ENCODE results near the gene C1QTNF5.

The C1QTNF5 gene

DNA sequence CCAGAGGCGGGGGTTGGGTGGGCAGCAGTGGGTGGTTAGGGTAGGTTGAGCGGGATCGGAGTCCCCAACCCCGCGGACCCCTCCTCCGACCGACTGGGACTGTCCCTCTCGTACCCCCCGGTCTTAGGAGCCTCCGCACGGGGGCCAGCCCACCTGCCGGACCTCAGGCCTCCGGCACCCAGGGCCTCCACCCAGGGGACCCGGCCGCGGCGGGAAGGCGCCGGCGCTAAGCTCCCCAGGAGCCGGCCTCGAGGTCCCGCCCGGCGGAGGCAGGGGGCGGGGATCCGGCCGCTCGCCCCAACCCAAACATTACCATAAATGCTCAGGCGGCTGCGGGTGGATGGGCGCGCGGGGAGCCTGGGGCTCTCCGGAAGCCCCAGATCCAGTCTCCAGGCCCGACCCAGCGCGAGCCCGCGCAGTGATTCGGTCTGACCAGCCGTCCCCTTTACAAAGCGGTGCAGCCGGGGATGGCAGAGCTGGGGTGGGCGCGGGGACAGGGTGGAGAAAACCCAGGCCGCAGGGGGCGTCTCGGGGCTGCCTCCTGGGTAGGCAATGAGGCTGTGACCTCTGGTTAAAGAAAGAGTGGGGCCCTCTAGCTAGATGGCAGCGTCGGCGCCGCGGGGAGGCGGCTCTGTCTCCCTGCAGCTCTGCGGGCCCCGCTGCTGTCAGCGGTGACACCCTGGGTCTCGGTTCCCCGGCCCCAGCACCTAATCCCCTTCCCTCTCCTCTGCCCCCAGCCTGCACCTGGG is 19.7 kb downstream of the C1QTNF5 start:
- H3K27ac ChIP-seq, result no peak overlapping the region
- no peak for TF ChIP-seq ZFX (IDR thresholded peaks at IDR 0.05)

DNA sequence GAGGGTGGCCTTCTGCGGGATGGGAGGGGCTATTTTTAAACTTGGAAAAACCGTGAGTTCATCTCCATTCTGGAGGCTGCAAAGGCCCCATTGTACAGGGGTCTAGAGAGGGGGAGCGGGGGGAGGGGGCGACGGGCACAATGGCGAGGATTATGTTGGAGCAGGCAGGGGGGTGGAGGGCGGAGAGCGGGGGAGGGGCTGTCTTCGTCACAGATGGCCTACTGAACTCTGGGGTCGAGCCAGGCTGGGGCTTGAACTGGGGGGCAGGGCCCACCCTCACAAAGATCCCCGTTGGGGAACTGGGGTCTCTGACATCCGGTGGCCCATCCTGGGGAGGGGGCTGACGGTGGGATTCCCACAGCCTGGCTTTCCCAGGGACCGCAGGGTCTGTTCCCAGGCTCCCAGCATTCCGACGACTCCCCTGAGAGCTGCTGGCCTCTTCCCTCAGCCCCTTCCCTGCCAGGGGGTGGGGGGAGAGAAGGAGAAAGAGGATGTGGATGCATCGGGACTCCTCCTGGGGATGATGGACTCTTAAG is 20.4 kb downstream of the C1QTNF5 start:
- TF ChIP-seq, protein P1, sequence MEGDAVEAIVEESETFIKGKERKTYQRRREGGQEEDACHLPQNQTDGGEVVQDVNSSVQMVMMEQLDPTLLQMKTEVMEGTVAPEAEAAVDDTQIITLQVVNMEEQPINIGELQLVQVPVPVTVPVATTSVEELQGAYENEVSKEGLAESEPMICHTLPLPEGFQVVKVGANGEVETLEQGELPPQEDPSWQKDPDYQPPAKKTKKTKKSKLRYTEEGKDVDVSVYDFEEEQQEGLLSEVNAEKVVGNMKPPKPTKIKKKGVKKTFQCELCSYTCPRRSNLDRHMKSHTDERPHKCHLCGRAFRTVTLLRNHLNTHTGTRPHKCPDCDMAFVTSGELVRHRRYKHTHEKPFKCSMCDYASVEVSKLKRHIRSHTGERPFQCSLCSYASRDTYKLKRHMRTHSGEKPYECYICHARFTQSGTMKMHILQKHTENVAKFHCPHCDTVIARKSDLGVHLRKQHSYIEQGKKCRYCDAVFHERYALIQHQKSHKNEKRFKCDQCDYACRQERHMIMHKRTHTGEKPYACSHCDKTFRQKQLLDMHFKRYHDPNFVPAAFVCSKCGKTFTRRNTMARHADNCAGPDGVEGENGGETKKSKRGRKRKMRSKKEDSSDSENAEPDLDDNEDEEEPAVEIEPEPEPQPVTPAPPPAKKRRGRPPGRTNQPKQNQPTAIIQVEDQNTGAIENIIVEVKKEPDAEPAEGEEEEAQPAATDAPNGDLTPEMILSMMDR (conservative IDR thresholded peaks at IDR 0.05), result no peak
- TF ChIP-seq ZFX (IDR thresholded peaks at IDR 0.05), result no peak
- no peak overlapping the region for H3K27ac ChIP-seq

DNA sequence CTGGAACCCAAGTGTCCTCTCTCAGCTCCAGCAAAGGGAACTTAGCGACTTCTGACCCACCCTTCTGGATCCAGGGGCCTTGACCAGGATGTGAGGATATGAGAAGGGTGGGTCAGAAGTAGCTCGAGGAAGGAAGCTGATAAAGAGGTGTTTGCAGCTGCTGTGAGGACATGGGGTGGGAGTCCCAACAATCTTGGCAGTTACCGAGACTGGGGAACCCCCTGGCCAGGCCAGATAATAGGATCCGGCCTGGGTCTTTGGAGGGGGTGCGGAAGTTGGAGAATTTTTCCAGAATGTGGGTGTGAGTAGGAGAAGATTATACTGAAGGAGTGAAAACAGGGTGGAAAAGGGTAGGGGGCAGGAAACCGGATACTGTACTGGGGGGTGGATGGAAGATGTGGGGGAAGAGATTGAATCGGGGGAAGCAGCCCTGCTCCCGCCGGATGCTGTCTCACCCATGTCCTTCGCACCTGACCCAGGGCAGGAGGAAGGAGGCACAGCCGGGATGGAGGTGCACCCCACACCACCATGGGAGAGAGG is 20.9 kb downstream of the C1QTNF5 start:
- TF ChIP-seq, protein P1 (conservative IDR thresholded peaks at IDR 0.05), result no peak
- TF ChIP-seq ZFX (IDR thresholded peaks at IDR 0.05), result no peak
- no peak overlapping the region for H3K27ac ChIP-seq

- TF ChIP-seq, protein P1 (conservative IDR thresholded peaks at IDR 0.05), result no peak
- no peak for TF ChIP-seq ZFX (IDR thresholded peaks at IDR 0.05)
- H3K27ac ChIP-seq, result no peak overlapping the region
These were observed 21.5 kb downstream of the C1QTNF5 start for GRCh38 chr11:119319136-119319699.

DNA sequence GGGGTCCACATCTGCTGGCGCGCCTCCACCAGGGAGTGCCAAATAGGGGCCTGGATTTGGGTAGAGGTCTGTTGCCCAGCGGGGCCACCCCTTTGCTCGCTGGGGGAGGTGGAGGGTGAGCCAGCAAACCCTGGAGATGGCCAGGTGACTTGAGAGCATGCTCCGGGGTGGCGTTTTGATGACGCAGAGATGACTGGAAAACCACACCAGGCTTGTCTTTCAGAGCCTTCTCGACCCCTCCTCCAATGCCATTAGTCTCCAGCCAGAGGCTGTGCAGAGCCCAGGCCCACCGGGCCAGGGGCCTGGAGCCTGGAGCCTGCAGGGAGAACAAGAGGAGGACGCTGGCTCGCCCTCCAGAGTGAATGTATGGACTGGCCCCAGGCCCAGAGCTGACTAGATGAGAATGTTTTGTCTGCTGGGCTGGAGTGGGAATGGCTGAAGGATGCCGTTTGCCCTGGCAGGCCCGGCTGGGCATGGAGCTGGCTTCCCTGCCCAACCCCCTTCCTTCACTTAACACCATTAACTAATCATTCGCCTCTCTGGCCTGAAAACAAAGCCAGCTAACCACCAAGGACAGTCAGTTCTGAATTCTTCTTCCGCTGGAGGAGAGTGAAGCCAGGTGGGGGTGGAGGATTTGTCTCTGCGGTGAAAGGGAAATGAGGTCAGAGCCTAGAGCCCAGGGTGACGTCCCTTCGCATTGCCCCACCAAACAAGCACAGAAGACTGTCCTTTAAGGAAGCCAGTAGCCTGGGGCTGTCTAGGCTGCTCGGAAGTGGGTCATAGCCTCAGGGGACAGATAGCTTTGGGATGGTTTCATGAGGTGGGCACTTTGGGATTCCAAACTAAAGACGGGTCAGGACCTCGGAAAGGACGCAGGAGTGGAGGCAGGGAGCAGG is 22.2 kb downstream of the C1QTNF5 start:
- H3K27ac ChIP-seq, result no peak overlapping the region
- TF ChIP-seq, protein P1 (conservative IDR thresholded peaks at IDR 0.05), result no peak
- TF ChIP-seq ZFX (IDR thresholded peaks at IDR 0.05), result no peak

- TF ChIP-seq ZFX (IDR thresholded peaks at IDR 0.05), result no peak
- TF ChIP-seq, protein P1 (conservative IDR thresholded peaks at IDR 0.05), result no peak
- no peak overlapping the region for H3K27ac ChIP-seq
These were observed 23.0 kb downstream of the C1QTNF5 start for GRCh38 chr11:119317592-119318239.
